IPS-20b (cell line): ENCODE measurements around the gene PPP2R2B.

Experiments used
- H3K27ac ChIP-seq: one replicate; pipeline ENCODE4 v1.5.1; 2013; ENCODE audit warnings: low read length
- H3K27me3 ChIP-seq: 2 replicates; pipeline ENCODE4 v1.6.1; 2013; ENCODE audit warnings: mild to moderate bottlenecking, low read length, inconsistent platforms; ENCODE audit not compliant: insufficient read depth
- H3K36me3 ChIP-seq: 2 replicates; pipeline ENCODE4 v1.6.1; 2013; ENCODE audit warnings: low read depth, mild to moderate bottlenecking, inconsistent platforms, low read length, moderate library complexity; ENCODE audit not compliant: insufficient read depth
- H3K4me1 ChIP-seq: 2 replicates; pipeline ENCODE4 v1.6.1; 2013; ENCODE audit warnings: mild to moderate bottlenecking, control low read depth, inconsistent platforms, low read length, moderate library complexity; ENCODE audit not compliant: insufficient read depth
- H3K4me3 ChIP-seq: 2 replicates; pipeline ENCODE4 v1.5.1; 2013; ENCODE audit warnings: mild to moderate bottlenecking, low read length, inconsistent platforms
- H3K9ac ChIP-seq: 2 replicates; pipeline ENCODE4 v1.6.1; 2013; ENCODE audit warnings: low read depth, mild to moderate bottlenecking, inconsistent platforms, low read length, moderate library complexity
- H3K9me3 ChIP-seq: 2 replicates; pipeline ENCODE4 v1.6.1; 2013; ENCODE audit warnings: mild to moderate bottlenecking, low read depth, low read length, inconsistent platforms; ENCODE audit not compliant: insufficient read depth

The PPP2R2B gene

DNA sequence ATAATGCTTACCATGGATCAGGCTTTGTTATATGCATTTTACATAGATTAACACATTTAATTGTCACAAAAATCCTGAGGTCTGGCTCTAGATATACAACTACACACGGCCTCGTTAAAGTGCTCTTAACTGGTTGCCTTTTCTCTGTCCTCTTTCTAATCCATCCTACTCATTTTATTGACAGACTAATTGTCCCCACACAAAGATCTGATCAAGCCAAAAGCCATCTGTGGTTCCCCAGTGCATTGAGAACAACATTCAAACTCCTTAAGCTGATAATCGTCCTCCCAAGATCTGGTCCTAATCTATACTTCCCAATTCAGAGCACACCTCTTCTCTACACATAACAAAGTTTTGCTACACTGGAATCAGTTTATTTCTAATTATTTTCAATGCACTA is 23.9 kb upstream of the PPP2R2B start:
- Histone ChIP-seq H3K36me3 (no peaks in the 10 kb centered on the region), H3K27me3 (no peaks in the 10 kb centered on the region), H3K27ac (no peak overlapping the region), H3K4me3 (no peak overlapping the region), H3K4me1 (no peaks in the 10 kb centered on the region), H3K9me3 (no peaks in the 10 kb centered on the region), H3K9ac (no peak overlapping the region)

GRCh38 chr5:146897061-146897460 is 18.5 kb upstream of the PPP2R2B start:
- Histone ChIP-seq H3K9me3 (no peaks in the 10 kb centered on the region), H3K27me3 (no peaks in the 10 kb centered on the region), H3K4me3 (no peak overlapping the region), H3K9ac (no peak overlapping the region), H3K36me3 (no peaks in the 10 kb centered on the region), H3K4me1 (no peaks in the 10 kb centered on the region), H3K27ac (no peak overlapping the region)

DNA sequence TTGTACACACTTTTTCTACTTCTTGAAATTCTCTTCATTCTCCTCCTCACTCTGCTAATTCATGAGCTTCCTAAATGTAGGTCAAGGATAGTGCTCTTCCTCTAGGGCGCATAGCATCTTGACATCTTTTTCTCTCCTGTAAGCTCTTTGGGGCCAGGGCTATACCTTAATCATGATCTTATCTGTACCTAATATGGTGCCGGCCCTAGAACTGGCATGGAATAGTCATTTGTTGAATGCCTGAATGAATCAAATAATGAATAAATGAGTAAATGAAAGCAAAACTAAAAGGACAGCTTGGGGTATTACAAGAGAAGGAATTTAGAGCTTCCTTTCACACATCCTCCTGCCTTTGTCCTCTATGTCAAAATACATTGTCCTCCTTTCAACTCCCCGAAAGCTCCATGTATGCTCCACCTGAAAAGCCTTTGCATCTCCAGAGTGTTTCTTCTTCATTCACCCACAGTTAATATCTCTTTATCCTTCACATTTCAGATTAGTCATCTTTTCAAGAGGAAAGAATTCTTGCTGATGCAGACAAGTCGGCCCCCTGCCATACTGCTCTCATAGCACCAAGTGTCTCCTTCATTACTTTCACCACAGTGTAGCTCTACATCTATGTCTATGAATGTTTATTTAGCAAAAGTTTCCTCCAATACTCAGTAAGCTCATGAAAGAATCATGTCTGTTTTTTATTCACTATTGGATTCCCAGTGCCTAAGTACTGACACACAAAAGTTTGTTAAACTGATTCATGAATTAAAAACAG is 16.4 kb upstream of the PPP2R2B start:
- H3K9ac ChIP-seq: no peak overlapping the region
- H3K4me1 ChIP-seq: peaks cover 8% of the 10 kb centered on the region; the same call in 1 of the 2 replicates
- no peak overlapping the region for H3K4me3 ChIP-seq
- H3K27ac ChIP-seq: no peak overlapping the region
- H3K27me3 ChIP-seq: no peaks in the 10 kb centered on the region
- H3K9me3 ChIP-seq: no peaks in the 10 kb centered on the region
- no peaks in the 10 kb centered on the region for H3K36me3 ChIP-seq

DNA sequence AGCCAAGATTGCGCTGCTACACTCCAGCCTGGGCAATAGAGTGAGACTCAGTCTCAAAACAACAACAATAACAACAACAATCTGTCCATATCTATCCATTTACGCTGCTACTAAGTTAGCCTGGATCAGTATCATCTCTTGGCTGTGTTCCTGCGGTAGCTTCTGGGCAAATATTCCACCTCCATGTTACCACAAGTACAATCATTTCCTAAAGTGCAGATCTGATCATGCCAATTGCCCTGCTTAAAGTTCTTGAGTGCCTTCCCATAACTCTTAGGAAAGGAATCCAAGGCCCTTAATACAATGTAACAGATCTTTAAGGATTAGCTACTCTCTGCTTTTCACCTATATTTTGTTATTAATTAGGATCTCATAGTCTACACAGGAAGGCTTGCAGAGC is 15.4 kb upstream of the PPP2R2B start:
- H3K9me3 ChIP-seq: no peaks in the 10 kb centered on the region
- no peaks in the 10 kb centered on the region for H3K36me3 ChIP-seq
- no peak overlapping the region for H3K4me3 ChIP-seq
- H3K4me1 ChIP-seq: peaks cover 8% of the 10 kb centered on the region; the same call in 1 of the 2 replicates
- no peak overlapping the region for H3K27ac ChIP-seq
- H3K27me3 ChIP-seq: no peaks in the 10 kb centered on the region
- no peak overlapping the region for H3K9ac ChIP-seq

- Histone ChIP-seq H3K4me1 (peaks cover 17% of the 10 kb centered on the region; the same call in 1 of the 2 replicates), H3K27ac (no peak overlapping the region)
Observed at GRCh38 chr5:146892231-146892630, 13.7 kb upstream of the PPP2R2B start.

DNA sequence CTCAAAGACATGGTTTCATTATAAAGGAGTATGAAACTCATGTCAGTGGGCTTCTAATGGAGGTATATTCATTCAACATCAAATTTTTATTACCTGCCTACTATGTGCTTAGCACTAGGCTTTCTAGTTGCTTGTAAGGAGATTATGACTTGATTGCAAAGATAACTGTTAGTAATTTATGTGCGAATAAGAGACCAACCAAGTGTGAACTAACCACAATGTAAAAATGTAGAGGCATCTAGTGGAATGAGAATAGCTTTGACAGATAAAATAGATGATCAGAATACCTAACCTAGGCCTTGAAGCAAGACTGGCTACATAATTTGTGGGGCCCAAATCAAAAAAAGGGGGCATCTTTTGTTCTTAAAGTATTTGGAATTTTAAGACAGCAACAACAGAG is 13.0 kb upstream of the PPP2R2B start:
- no peaks in the 10 kb centered on the region for H3K27me3 ChIP-seq
- H3K4me3 ChIP-seq: no peak overlapping the region
- H3K9ac ChIP-seq: no peak overlapping the region
- peaks cover 17% of the 10 kb centered on the region; the same call in 1 of the 2 replicates for H3K4me1 ChIP-seq
- H3K36me3 ChIP-seq: no peaks in the 10 kb centered on the region
- no peak overlapping the region for H3K27ac ChIP-seq
- H3K9me3 ChIP-seq: no peaks in the 10 kb centered on the region

More at GRCh38 chr5:146892231-146892630, 13.7 kb upstream of the PPP2R2B start:
- no peak overlapping the region for H3K9ac ChIP-seq
- H3K4me3 ChIP-seq: no peak overlapping the region
- H3K27me3 ChIP-seq: no peaks in the 10 kb centered on the region
- H3K9me3 ChIP-seq: no peaks in the 10 kb centered on the region
- no peaks in the 10 kb centered on the region for H3K36me3 ChIP-seq

GRCh38 chr5:146890731-146891440 is 12.3 kb upstream of the PPP2R2B start:
- Histone ChIP-seq H3K27ac (no peak overlapping the region), H3K27me3 (no peaks in the 10 kb centered on the region), H3K4me1 (peaks cover 17% of the 10 kb centered on the region; the same call in 1 of the 2 replicates), H3K36me3 (no peaks in the 10 kb centered on the region), H3K9ac (no peak overlapping the region), H3K9me3 (no peaks in the 10 kb centered on the region), H3K4me3 (no peak overlapping the region)

DNA sequence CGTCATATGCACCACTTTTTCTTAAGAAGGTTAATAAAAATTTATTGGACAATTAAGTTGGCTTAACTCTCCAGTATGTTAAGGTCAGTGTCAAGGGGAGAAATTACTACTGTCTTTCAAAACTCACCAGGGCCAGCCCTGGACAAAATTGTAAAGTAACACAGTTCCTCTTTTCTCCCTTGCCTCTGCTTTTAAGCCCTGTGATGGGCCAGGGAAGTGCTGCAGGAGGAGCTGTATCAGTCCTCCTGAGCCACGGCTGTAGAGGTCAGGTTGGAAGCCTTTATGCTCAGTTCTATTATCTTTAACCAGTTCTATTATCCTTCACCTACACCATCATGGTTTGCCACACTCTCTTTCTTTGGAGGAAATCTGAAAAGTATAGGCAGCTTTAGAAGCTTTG is 11.5 kb upstream of the PPP2R2B start:
- no peak overlapping the region for H3K27ac ChIP-seq
- no peaks in the 10 kb centered on the region for H3K9me3 ChIP-seq
- no peak overlapping the region for H3K9ac ChIP-seq
- no peaks in the 10 kb centered on the region for H3K27me3 ChIP-seq
- H3K4me1 ChIP-seq: peaks cover 17% of the 10 kb centered on the region; the same call in 1 of the 2 replicates
- H3K36me3 ChIP-seq: no peaks in the 10 kb centered on the region
- no peak overlapping the region for H3K4me3 ChIP-seq

DNA sequence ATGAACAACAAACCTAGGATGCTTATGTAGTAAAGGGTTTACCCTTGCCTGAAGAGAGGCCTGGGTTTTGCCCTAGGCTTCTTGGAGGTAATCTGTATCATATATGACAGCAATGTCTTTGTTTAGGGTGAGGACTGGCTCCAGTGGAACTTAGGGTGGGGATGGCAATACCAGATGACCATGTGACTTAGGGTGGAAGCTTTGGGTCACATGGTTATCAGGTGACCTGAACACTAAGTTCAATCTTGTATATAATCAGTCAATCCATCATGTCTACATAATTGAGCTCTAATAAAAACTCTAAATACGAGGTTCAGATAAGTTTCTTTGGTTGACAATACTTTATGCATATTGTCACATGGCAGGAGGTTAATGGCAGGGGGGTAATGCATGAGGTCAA is 10.6 kb upstream of the PPP2R2B start:
- Histone ChIP-seq H3K36me3 (no peaks in the 10 kb centered on the region), H3K27ac (no peak overlapping the region), H3K27me3 (no peaks in the 10 kb centered on the region), H3K4me3 (no peak overlapping the region), H3K9me3 (no peaks in the 10 kb centered on the region), H3K9ac (no peak overlapping the region), H3K4me1 (peaks cover 17% of the 10 kb centered on the region; the same call in 1 of the 2 replicates)

- Histone ChIP-seq H3K4me1 (peaks cover 17% of the 10 kb centered on the region; the same call in 1 of the 2 replicates), H3K9me3 (no peaks in the 10 kb centered on the region), H3K36me3 (no peaks in the 10 kb centered on the region), H3K4me3 (no peak overlapping the region), H3K9ac (no peak overlapping the region), H3K27ac (no peak overlapping the region), H3K27me3 (no peaks in the 10 kb centered on the region)
Observed at GRCh38 chr5:146888351-146888978, 9.9 kb upstream of the PPP2R2B start.

DNA sequence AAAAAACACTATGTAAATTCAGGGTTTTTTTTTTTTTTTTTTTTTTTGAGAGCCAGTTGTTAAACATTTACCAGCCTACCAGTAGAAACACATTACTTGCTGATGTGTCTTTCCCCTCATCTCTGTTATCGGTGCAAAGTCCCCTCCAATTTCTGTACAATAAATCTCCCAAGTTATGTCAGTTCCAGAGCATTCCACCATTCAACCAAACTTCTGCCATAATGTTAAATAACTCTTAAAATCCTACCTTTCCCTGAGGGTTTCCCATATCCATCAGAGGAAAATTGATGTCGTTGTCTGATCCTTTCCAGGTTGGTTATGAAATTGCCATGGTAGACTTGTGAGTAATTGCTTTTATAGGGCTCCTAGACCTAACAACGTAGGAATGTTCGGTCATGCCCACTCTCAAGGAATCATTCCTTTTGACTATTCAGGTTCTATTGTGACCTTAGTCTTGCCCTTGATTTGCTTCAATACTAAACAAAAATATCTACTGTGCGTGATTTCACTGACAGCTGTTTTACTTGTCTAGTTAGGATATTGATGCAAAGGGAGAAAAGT is 5.6 kb upstream of the PPP2R2B start:
- no peak overlapping the region for H3K9ac ChIP-seq
- H3K4me3 ChIP-seq: no peak overlapping the region
- no peaks in the 10 kb centered on the region for H3K9me3 ChIP-seq
- H3K36me3 ChIP-seq: no peaks in the 10 kb centered on the region
- H3K27me3 ChIP-seq: peaks cover 17% of the 10 kb centered on the region
- H3K4me1 ChIP-seq: peaks cover 11% of the 10 kb centered on the region; the same call in 1 of the 2 replicates
- no peak overlapping the region for H3K27ac ChIP-seq
